Gastroesophageal sphincter (tissue), 3 donors: Measurements from ENCODE around the gene RIPK4.

ENCODE experiments used
- CTCF ChIP-seq, 4 experiments: fragments of 200-600 bp in 2 of 4; fragments of 450-650 bp in 2 of 4; sonication (generic) in 1 of 4; IDR thresholded peaks; one replicate each; pipeline ENCODE4 v1.5.1; 2017 to 2019; ENCODE audit warnings: antibody characterized with exemption in 4 of 4, mild to moderate bottlenecking in 2 of 4, moderate library complexity in 2 of 4
- EP300 ChIP-seq: sonication (generic); formaldehyde crosslinking; IDR thresholded peaks from one replicate; pipeline ENCODE4 v1.6.1; 2017; ENCODE audit warnings: antibody characterized with exemption, mild to moderate bottlenecking
- POLR2A ChIP-seq, 2 donors: fragments of 450-650 bp; IDR thresholded peaks; one replicate each; pipeline ENCODE4 v1.6.1; 2017; ENCODE audit warnings: antibody characterized with exemption in 2 of 2, mild to moderate bottlenecking in 2 of 2, moderate library complexity in 1 of 2
- POLR2AphosphoS5 ChIP-seq: sonication (generic); formaldehyde crosslinking; IDR thresholded peaks from one replicate; pipeline ENCODE4 v1.6.1; 2017; ENCODE audit warnings: antibody characterized with exemption

GRCh38 chr21:41781050-41781410 is 14.2 kb upstream of the RIPK4 start:
- TF ChIP-seq CTCF (IDR thresholded peaks at IDR 0.05) (no peak), POLR2AphosphoS5 (no peak), POLR2A (IDR thresholded peaks at IDR 0.05) (no peak), EP300 (no peak)
